ENCODE measurements around the gene HIRA.

DNA sequence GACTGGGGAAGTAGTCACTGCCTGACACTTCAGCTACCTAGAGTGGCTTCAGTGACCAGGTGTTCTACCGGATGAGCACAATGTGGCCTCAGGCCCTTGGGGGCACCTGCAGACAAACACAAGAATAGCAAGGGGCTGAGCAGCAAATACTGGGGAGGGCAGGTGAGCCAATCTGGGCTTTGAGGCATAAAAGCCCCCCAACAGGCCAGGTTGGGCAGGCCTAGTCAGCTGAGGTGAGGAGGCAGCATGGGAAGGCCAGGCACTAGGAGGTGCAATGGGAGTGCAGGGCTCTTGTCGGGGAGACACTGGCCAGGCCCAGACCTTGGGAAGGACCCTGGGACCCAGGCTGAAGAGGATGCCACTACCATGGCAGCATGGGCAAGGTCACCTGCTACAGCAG lies 38.5 kb upstream of the HIRA start:
- TF ChIP-seq, protein P1, sequence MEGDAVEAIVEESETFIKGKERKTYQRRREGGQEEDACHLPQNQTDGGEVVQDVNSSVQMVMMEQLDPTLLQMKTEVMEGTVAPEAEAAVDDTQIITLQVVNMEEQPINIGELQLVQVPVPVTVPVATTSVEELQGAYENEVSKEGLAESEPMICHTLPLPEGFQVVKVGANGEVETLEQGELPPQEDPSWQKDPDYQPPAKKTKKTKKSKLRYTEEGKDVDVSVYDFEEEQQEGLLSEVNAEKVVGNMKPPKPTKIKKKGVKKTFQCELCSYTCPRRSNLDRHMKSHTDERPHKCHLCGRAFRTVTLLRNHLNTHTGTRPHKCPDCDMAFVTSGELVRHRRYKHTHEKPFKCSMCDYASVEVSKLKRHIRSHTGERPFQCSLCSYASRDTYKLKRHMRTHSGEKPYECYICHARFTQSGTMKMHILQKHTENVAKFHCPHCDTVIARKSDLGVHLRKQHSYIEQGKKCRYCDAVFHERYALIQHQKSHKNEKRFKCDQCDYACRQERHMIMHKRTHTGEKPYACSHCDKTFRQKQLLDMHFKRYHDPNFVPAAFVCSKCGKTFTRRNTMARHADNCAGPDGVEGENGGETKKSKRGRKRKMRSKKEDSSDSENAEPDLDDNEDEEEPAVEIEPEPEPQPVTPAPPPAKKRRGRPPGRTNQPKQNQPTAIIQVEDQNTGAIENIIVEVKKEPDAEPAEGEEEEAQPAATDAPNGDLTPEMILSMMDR (IDR thresholded peaks at IDR 0.05): no peak
- TF ChIP-seq, protein P2, sequence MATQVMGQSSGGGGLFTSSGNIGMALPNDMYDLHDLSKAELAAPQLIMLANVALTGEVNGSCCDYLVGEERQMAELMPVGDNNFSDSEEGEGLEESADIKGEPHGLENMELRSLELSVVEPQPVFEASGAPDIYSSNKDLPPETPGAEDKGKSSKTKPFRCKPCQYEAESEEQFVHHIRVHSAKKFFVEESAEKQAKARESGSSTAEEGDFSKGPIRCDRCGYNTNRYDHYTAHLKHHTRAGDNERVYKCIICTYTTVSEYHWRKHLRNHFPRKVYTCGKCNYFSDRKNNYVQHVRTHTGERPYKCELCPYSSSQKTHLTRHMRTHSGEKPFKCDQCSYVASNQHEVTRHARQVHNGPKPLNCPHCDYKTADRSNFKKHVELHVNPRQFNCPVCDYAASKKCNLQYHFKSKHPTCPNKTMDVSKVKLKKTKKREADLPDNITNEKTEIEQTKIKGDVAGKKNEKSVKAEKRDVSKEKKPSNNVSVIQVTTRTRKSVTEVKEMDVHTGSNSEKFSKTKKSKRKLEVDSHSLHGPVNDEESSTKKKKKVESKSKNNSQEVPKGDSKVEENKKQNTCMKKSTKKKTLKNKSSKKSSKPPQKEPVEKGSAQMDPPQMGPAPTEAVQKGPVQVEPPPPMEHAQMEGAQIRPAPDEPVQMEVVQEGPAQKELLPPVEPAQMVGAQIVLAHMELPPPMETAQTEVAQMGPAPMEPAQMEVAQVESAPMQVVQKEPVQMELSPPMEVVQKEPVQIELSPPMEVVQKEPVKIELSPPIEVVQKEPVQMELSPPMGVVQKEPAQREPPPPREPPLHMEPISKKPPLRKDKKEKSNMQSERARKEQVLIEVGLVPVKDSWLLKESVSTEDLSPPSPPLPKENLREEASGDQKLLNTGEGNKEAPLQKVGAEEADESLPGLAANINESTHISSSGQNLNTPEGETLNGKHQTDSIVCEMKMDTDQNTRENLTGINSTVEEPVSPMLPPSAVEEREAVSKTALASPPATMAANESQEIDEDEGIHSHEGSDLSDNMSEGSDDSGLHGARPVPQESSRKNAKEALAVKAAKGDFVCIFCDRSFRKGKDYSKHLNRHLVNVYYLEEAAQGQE (IDR thresholded peaks at IDR 0.05; ENCODE audit: insufficient read depth in 1 of 2, low read depth in 2 of 2, low read length in 1 of 2): no peak
- no peak for TF ChIP-seq POLR2AphosphoS5 (IDR thresholded peaks at IDR 0.05; ENCODE audit: low read depth, low read length)
- no peak for TF ChIP-seq SIN3A (IDR thresholded peaks at IDR 0.05; ENCODE audit: borderline replicate concordance, insufficient read depth, low read depth, low read length)
- TF ChIP-seq TCF7L2 (IDR thresholded peaks at IDR 0.05; ENCODE audit: low read depth, low read length): no peak
